ENCODE results near the gene SIDT1. TPM values are rescaled to one million over a fixed set of nuclear protein-coding genes. Genes with fewer than 3 reads are reported as not detected.

The SIDT1 gene
- total and polyA plus RNA-seq, 2 donors (not counting 1 experiment from before 2014, with no cell fraction given): 53.2 to 84.4 TPM

DNA sequence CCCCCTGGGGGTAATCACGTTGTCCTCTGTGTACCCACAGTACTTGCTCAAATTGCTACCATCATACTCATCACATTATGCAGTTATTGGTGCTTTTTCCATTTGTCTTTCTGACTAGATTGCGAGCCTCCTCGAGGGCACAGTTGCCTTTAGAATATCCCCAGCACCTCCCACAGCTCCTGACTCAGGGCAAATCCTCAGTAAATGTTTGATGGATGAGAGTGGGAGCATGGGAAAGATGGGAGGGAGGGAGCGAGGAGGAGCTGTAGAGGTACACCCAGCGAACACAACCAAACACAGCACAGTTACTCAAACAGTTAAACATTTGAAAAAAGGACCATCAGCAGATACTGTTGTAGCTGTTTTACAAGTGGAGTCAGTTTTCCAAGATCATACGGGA, 27.9 kb downstream of the SIDT1 start:
- intact Hi-C loops (cut with micrococcal nuclease): no loop called here
- H3K36me3 ChIP-seq (replicated peaks in 1 of 2; ENCODE audit: control extremely low read depth in 1 of 2, control insufficient read depth in 1 of 2, extremely low read depth in 1 of 2, insufficient read depth in 2 of 2, low read length in 1 of 2): peaks cover 0 to 15% of the 10 kb centered on the region in 2 experiments
- H3K27me3 Mint-ChIP-seq: no peaks in the 10 kb centered on the region
- peaks cover 48% of the 10 kb centered on the region for H3K79me2 ChIP-seq (ENCODE audit: control insufficient read depth, insufficient read depth, low read length)
- H2AFZ ChIP-seq (ENCODE audit: insufficient read depth, low read depth, low read length, poor library complexity, severe bottlenecking): no peak overlapping the region
- no peak overlapping the region for H3K4me3 Mint-ChIP-seq
- WGBS (ENCODE audit: insufficient coverage): 80% methylated on average over 1 of the region's 6 CpGs
- H3K9me3 Mint-ChIP-seq (ENCODE audit: insufficient read depth): no peaks in the 10 kb centered on the region
- CTCF ChIA-PET: interaction anchor here (1.0 to 2.2 kb wide), 5 partner anchors 17 to 509 kb away, joined by 3 to 11 read pairs (median 4); no protein-coding TSS in a partner anchor
- H3K4me2 ChIP-seq (replicated peaks; ENCODE audit: low read depth, low read length, poor library complexity, severe bottlenecking): no peak overlapping the region
- H3K4me1 Mint-ChIP-seq: peaks cover 25% of the 10 kb centered on the region
- peaks cover 30% of the 10 kb centered on the region for H4K20me1 ChIP-seq (ENCODE audit: control insufficient read depth, insufficient read depth, low read length, poor library complexity, severe bottlenecking)
- TF ChIP-seq EZH2 (IDR thresholded peaks at IDR 0.05; ENCODE audit: borderline replicate concordance, insufficient read depth, low read depth, low read length, poor library complexity, severe bottlenecking) (no peak), CTCF (IDR thresholded peaks at IDR 0.05) (no peak)
- peaks cover 3 to 10% of the 10 kb centered on the region in 2 donors for H3K4me1 ChIP-seq (ENCODE audit: control insufficient read depth in 2 of 2, insufficient read depth in 2 of 2, low read length in 2 of 2)
- no peak for DNase-seq
- POLR2A ChIA-PET: no interaction called here
- no peak overlapping the region for H3K9ac ChIP-seq (ENCODE audit: low read length)
- H3K27me3 ChIP-seq (replicated peaks in 1 of 4; ENCODE audit: control extremely low read depth in 1 of 4, control insufficient read depth in 3 of 4, insufficient read depth in 4 of 4, low read length in 3 of 4): no peaks in the 10 kb centered on the region
- no peaks in the 10 kb centered on the region for H3K9me3 ChIP-seq (ENCODE audit: control extremely low read depth in 1 of 3, control insufficient read depth in 2 of 3, insufficient read depth in 1 of 3, low read length in 2 of 3)
- no peak overlapping the region for H3K27ac ChIP-seq (ENCODE audit: low read length in 2 of 2)
- no peak for ATAC-seq (ENCODE audit: low read depth)
- no peak overlapping the region for H3K27ac Mint-ChIP-seq
- H3K4me3 ChIP-seq (ENCODE audit: control extremely low read depth in 1 of 5, extremely low read depth in 1 of 5, insufficient read depth in 1 of 5, low read depth in 2 of 5, low read length in 4 of 5): no peak overlapping the region

- POLR2A ChIA-PET: no interaction called here
- no peak overlapping the region for H3K27ac ChIP-seq (ENCODE audit: low read length in 2 of 2)
Measured at GRCh38 chr3:113560831-113561623, 28.7 kb downstream of the SIDT1 start.

More at GRCh38 chr3:113560831-113561623, 28.7 kb downstream of the SIDT1 start:
- H3K4me3 Mint-ChIP-seq: no peak overlapping the region
- TF ChIP-seq CTCF (IDR thresholded peaks at IDR 0.05) (no peak), EZH2 (IDR thresholded peaks at IDR 0.05; ENCODE audit: borderline replicate concordance, insufficient read depth, low read depth, low read length, poor library complexity, severe bottlenecking) (no peak)
- no peak for DNase-seq
- Histone ChIP-seq H3K79me2 (ENCODE audit: control insufficient read depth, insufficient read depth, low read length) (peaks cover 44% of the 10 kb centered on the region), H3K27me3 (replicated peaks in 1 of 4; ENCODE audit: control extremely low read depth in 1 of 4, control insufficient read depth in 3 of 4, insufficient read depth in 4 of 4, low read length in 3 of 4) (no peaks in the 10 kb centered on the region), H2AFZ (ENCODE audit: insufficient read depth, low read depth, low read length, poor library complexity, severe bottlenecking) (no peak overlapping the region), H3K9me3 (ENCODE audit: control extremely low read depth in 1 of 3, control insufficient read depth in 2 of 3, insufficient read depth in 1 of 3, low read length in 2 of 3) (no peaks in the 10 kb centered on the region), H3K4me3 (ENCODE audit: control extremely low read depth in 1 of 5, extremely low read depth in 1 of 5, insufficient read depth in 1 of 5, low read depth in 2 of 5, low read length in 4 of 5) (no peak overlapping the region), H3K36me3 (replicated peaks in 1 of 2; ENCODE audit: control extremely low read depth in 1 of 2, control insufficient read depth in 1 of 2, extremely low read depth in 1 of 2, insufficient read depth in 2 of 2, low read length in 1 of 2) (peaks cover 0 to 12% of the 10 kb centered on the region in 2 experiments), H3K9ac (ENCODE audit: low read length) (no peak overlapping the region), H4K20me1 (ENCODE audit: control insufficient read depth, insufficient read depth, low read length, poor library complexity, severe bottlenecking) (peaks cover 30% of the 10 kb centered on the region), H3K4me1 (ENCODE audit: control insufficient read depth in 2 of 2, insufficient read depth in 2 of 2, low read length in 2 of 2) (peaks cover 3 to 10% of the 10 kb centered on the region in 2 donors), H3K4me2 (replicated peaks; ENCODE audit: low read depth, low read length, poor library complexity, severe bottlenecking) (no peak overlapping the region)
- H3K27me3 Mint-ChIP-seq: no peaks in the 10 kb centered on the region
- no peaks in the 10 kb centered on the region for H3K9me3 Mint-ChIP-seq (ENCODE audit: insufficient read depth)
- no peak for ATAC-seq (ENCODE audit: low read depth)
- CTCF ChIA-PET: interaction anchor here (1.0 to 2.2 kb wide), 4 partner anchors 16 to 184 kb away, joined by 3 to 11 read pairs (median 4); no protein-coding TSS in a partner anchor
- intact Hi-C loops (cut with micrococcal nuclease): no loop called here
- H3K27ac Mint-ChIP-seq: no peak overlapping the region
- H3K4me1 Mint-ChIP-seq: peaks cover 27% of the 10 kb centered on the region
- 100% methylated on average over 1 of the region's 4 CpGs for WGBS (ENCODE audit: insufficient coverage)
